GM12873 (cell line): ENCODE results near the gene AVPI1.

Source experiments
- TF ChIP-seq, protein P1 (sequence below): IDR thresholded peaks from 2 replicates; pipeline ENCODE4 v1.5.1; 2012; ENCODE audit warnings: low read depth, mild to moderate bottlenecking, moderate library complexity, low read length, control low read depth; ENCODE audit not compliant: insufficient read depth; ENCODE audit errors: missing control alignments

The AVPI1 gene

DNA sequence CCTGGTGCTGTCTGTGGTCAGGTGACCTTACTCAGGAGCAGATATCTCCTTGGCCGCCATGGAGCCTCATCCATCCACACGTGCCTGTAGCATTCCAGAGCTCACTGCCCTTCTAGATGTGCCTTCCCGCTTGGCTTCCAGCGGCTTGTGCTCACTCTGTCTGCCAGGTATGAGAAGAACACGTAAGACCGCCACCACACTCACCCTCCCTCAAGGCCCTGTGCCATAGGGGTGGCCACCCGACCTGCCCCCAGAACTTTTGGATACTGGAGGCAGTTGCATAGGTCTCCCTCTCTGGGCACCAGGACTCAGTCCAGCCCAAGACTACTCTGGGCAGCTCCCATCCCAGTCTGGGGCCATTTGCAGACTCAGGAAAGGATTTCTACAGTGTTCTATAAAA, 30.6 kb upstream of the AVPI1 start:
- TF ChIP-seq, protein P1, sequence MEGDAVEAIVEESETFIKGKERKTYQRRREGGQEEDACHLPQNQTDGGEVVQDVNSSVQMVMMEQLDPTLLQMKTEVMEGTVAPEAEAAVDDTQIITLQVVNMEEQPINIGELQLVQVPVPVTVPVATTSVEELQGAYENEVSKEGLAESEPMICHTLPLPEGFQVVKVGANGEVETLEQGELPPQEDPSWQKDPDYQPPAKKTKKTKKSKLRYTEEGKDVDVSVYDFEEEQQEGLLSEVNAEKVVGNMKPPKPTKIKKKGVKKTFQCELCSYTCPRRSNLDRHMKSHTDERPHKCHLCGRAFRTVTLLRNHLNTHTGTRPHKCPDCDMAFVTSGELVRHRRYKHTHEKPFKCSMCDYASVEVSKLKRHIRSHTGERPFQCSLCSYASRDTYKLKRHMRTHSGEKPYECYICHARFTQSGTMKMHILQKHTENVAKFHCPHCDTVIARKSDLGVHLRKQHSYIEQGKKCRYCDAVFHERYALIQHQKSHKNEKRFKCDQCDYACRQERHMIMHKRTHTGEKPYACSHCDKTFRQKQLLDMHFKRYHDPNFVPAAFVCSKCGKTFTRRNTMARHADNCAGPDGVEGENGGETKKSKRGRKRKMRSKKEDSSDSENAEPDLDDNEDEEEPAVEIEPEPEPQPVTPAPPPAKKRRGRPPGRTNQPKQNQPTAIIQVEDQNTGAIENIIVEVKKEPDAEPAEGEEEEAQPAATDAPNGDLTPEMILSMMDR = no peak

DNA sequence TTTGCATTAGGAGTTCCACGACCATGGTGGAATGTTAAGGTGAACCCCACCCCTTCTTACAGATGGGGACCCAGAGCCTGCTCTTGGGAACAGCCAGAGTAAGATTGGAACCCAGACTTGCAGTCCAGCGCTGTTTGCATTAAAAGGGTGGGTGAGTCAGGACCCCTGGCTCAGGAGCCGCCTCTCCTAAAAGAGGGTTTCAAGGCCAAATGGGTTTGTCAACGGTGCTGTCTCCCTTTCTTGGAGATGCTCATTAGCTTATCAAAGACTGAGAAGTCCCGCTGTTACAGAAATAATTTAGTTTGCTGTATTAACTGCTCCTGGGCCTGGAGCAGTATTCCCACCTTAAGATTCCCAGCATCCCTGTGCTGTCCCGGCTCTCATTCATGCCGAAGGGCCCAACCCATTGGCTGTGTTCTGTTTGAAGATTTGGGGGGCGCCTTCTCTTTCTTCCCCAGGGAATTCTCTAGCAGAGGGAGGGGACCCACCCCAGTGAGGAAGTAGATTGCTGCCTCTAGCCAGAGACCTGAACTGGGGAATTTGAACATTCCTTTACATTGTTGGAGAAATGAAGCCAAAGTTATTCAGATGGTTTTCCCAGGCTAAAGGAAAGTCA, 28.3 kb upstream of the AVPI1 start:
- TF ChIP-seq, protein P1 = no peak

DNA sequence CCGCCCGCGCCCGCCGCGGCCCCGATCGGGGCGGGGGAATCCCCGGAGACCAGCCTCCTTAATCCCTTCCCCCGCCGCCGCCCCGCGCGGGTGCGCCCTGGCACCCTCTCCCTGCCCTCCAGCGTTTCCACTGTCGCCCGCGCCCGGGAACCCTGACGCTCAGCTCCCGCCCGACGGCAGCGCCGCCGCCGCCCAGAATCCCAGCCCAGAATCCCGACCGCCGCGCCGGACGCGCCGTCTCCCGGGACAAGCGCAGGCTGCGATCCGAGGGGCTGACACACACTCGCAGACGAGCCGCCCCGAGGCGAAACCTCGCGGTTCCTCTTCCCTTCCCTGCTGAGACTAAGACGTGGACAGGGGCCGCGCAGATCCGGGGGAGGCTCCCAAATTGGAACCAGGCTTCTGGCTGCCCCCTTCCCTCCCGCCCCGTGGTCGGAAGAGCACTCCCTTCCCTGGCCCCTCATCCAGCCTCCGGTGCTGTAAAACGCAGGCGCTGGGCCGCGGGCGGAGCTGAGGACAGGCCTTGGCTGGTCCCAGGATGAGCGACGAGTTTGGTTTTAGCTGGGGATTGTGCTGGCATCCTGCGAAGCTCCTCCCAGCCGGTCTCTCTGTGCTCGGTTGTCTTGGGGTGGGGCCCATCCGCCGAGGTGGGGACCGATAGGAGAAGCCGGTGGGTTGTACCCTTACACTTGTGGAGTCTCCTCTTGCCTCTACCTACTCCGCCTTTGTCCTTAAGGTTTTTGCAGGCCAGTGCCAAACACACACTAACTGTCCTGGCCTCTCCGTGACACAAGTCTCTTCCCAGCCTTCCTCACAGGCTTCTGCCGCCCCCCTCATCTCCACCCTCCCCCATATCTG, 27.6 kb upstream of the AVPI1 start:
- TF ChIP-seq, protein P1 = no peak

DNA sequence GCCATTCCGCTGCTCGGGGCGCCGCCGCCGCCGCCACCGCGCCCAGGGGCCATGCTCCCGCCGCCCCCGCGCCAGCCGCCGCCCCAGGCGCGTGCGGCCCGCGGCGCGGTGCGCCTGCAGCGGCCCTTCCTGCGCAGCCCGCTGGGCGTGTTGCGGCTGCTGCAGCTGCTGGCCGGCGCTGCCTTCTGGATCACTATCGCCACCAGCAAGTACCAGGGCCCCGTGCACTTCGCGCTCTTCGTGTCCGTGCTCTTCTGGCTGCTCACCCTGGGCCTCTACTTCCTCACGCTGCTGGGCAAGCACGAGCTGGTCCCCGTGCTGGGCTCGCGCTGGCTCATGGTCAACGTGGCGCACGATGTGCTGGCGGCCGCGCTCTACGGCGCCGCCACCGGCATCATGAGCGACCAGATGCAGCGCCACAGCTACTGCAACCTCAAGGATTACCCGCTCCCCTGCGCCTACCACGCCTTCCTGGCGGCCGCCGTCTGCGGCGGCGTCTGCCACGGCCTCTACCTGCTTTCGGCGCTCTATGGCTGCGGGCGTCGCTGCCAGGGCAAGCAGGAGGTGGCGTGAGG, 26.9 kb upstream of the AVPI1 start:
- TF ChIP-seq, protein P1 = peak; percentile 42

DNA sequence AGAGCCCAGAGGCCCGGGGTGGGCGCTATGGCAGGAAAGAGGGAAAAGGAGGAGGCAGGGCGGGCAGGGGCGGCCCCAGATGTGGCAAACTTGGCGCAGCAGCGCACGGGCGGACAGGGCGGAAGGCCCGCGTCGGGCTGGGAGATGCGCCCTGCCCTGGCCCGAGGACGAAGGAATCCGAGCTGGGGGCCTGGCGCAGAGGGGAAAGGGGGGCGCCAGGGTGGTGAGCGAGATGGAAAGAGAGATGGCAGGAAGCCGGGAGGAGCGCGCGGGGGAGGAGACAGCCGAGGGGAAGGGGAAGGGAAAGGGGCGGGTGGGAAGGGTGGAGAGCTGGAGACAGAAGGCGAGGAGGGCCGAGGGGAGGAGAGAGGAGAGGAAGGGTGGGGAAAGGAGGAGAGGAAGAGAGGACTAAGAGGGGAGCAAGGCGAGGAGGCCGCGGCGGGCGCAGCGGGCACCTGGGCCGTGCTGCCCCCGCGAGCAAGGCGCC, 26.3 kb upstream of the AVPI1 start, which contains the start of gene MARVELD1:
MARVELD1 (plus strand) TSS at position 392 of the 487 bp plus-strand sequence. CDS start 147 bp downstream, outside the sequence.
- TF ChIP-seq, protein P1 = no peak

DNA sequence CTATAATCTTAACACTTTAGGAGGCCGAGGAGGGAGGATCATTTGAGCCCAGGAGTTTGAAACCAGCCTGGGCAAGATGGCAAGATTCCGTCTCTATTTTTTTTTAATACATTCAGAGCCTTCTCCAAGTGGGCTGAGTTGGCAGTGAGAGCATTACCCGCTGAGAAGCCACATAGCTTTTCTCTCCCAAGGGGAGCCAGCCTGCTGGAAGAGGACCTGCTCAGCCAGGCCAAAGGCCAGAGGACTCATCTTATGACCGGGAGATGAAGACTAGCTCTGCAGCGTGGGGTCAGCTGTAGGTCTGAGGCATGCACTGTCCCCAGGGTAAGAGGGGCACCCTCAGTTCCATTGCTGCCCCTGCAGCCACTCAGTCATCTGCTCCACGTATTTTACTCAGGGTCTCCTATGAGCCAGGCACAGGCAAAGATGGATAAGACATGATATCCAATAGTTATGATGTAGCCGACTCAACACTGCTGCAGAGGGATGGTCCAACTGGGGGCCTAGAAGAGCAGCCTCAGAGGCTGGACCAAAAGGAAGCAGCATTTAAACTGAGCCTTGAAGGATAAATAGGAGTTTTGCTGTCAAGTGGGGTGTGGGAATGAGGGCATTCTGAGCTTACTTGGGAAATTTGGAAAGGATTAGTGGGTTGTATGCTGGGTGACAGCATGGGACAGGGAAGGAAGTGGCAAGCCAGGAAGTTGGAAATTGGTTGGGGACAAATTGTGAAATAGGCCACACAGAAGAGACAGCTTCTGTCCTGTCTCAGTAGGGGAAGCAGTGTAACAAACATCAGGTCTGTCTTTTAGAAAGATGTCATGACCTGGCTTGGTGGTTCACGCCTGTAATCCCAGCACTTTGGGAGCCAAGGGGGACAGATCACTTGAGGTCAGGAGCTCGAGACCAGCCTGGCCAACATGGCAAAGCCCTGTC, 24.9 kb upstream of the AVPI1 start:
- TF ChIP-seq, protein P1 = no peak
